GM12801 (cell line): ENCODE data around the gene KCNG2.

Source experiments
- CTCF ChIP-seq: IDR thresholded peaks from one replicate; pipeline ENCODE4 v1.5.1; 2011; ENCODE audit warnings: control low read depth; ENCODE audit not compliant: insufficient read length; ENCODE audit errors: extremely low read depth

The KCNG2 gene

GRCh38 chr18:79921984-79922965, 124.5 kb downstream of the KCNG2 start:
- TF ChIP-seq CTCF: no peak

GRCh38 chr18:79922971-79923411, 125.3 kb downstream of the KCNG2 start:
- no peak for TF ChIP-seq CTCF

- TF ChIP-seq CTCF: no peak
These were observed 126.3 kb downstream of the KCNG2 start for GRCh38 chr18:79923896-79924585.

GRCh38 chr18:79924814-79925731, 127.3 kb downstream of the KCNG2 start:
- TF ChIP-seq CTCF: no peak

GRCh38 chr18:79926306-79926705, 128.6 kb downstream of the KCNG2 start:
- TF ChIP-seq CTCF: no peak

- TF ChIP-seq CTCF: no peak
These were observed 129.2 kb downstream of the KCNG2 start for GRCh38 chr18:79926715-79927606.
